K562 (cell line): ENCODE results near the gene CORT. TPM values are rescaled to one million over a fixed set of nuclear protein-coding genes. Genes with fewer than 3 reads are reported as not detected.
A peak's percentile ranks its signal among the peaks of the same experiment; 100 is the strongest.

Experiments used
- ATF1 ChIP-seq, 2 experiments: fragments of 450-650 bp in 1 of 2; IDR thresholded peaks; 2 replicates each; pipeline ENCODE4 v1.6.1; 2016; ENCODE audit warnings: missing compliant biosample characterization in 1 of 2, missing genetic modification characterization in 1 of 2
- BACH1 ChIP-seq: fragments of 200-800 bp; sonication (Bioruptor generic); IDR thresholded peaks from 2 replicates; pipeline ENCODE4 v1.6.1; 2016; ENCODE audit warnings: missing genetic modification characterization, missing compliant biosample characterization
- FOS ChIP-seq: IDR thresholded peaks from 3 replicates; pipeline ENCODE4 v1.6.1; 2011; ENCODE audit not compliant: insufficient read length; ENCODE audit errors: extremely low read depth
- GATAD2A ChIP-seq: fragments of 450-650 bp; IDR thresholded peaks from 2 replicates; pipeline ENCODE4 v1.6.1; 2017
- KDM4B ChIP-seq, 2 experiments: fragments of 450-650 bp in 1 of 2; sonication (generic) in 1 of 2; IDR thresholded peaks; 2 replicates each; pipeline ENCODE4 v1.6.1; 2016 to 2017; ENCODE audit warnings: borderline replicate concordance in 2 of 2, antibody characterized with exemption in 1 of 2, low read depth in 1 of 2, mild to moderate bottlenecking in 1 of 2
- KDM5B ChIP-seq: fragments of 200-600 bp; sonication (generic); IDR thresholded peaks from 2 replicates; pipeline ENCODE4 v1.6.1; 2012; ENCODE audit warnings: low read depth, mild to moderate bottlenecking, moderate library complexity, low read length, control low read depth, inconsistent platforms; ENCODE audit not compliant: insufficient replicate concordance
- MAFK ChIP-seq: IDR thresholded peaks from 2 replicates; pipeline ENCODE4 v1.6.1; 2011; ENCODE audit warnings: low read length, improper control_type of control experiment
- MYC ChIP-seq, 2 experiments: fragments of 250-450 bp in 1 of 2; sonication (Bioruptor Pico) in 1 of 2; IDR thresholded peaks; 2 replicates each; pipeline versions ENCODE4 v1.5.1 to v1.6.1; 2012 to 2021; ENCODE audit warnings: low read depth in 2 of 2, borderline replicate concordance in 1 of 2, improper control_type of control experiment in 1 of 2, low read length in 1 of 2, mild to moderate bottlenecking in 1 of 2, moderate library complexity in 1 of 2
- NFRKB ChIP-seq: fragments of 450-650 bp; IDR thresholded peaks from 2 replicates; pipeline ENCODE4 v1.6.1; 2016; ENCODE audit warnings: low read depth
- PCBP2 ChIP-seq: fragments of 200-400 bp; formaldehyde crosslinking; IDR thresholded peaks from 2 replicates; pipeline ENCODE4 v1.6.1; 2018; ENCODE audit warnings: low read length, low read depth, mild to moderate bottlenecking, moderate library complexity; ENCODE audit not compliant: poor library complexity, severe bottlenecking
- POLR3G ChIP-seq: IDR thresholded peaks from 2 replicates; pipeline ENCODE4 v1.6.1; 2011; ENCODE audit not compliant: insufficient read length, insufficient replicate concordance; ENCODE audit errors: extremely low read depth
- PTBP1 ChIP-seq: fragments of 200-400 bp; formaldehyde crosslinking; IDR thresholded peaks from 2 replicates; pipeline ENCODE4 v1.6.1; 2017; ENCODE audit warnings: low read depth, low read length
- PURB ChIP-seq: sonication (generic); formaldehyde crosslinking; IDR thresholded peaks from 2 replicates; pipeline ENCODE4 v1.9.0; 2021; ENCODE audit warnings: low read depth, mild to moderate bottlenecking, missing genetic modification reagents
- SIN3A ChIP-seq, 2 experiments: fragments of 150-350 bp in 1 of 2; IDR thresholded peaks; 2 replicates each; pipeline ENCODE4 v1.6.1; 2011 to 2016; ENCODE audit warnings: borderline replicate concordance in 2 of 2, low read depth in 2 of 2, low read length in 2 of 2, mild to moderate bottlenecking in 2 of 2, moderate library complexity in 2 of 2; ENCODE audit not compliant: control insufficient read depth in 1 of 2
- STAT5B ChIP-seq: fragments of 250-450 bp; sonication (Bioruptor Pico); IDR thresholded peaks from 2 replicates; pipeline ENCODE4 v1.8.0; 2021; ENCODE audit warnings: mild to moderate bottlenecking, inconsistent platforms
- ZNF3 ChIP-seq: fragments of 250-450 bp; sonication (Bioruptor Pico); IDR thresholded peaks from 2 replicates; pipeline ENCODE4 v1.5.0; 2021; ENCODE audit warnings: mild to moderate bottlenecking, moderate library complexity
- ZNF311 ChIP-seq: fragments of 250-450 bp; sonication (Bioruptor Pico); IDR thresholded peaks from 2 replicates; pipeline ENCODE4 v1.4.0; 2020; ENCODE audit warnings: mild to moderate bottlenecking, moderate library complexity
- polyA plus RNA-seq, 8 experiments: library from polyadenylated mRNA; depleted of rRNA in 4 of 8; stranded (reverse) in 5 of 8; unstranded in 3 of 8; fragments of >200 nt; fragmentation: Nextera tagmentation in 2 of 8; fragmentation: Illumina TruSeq in 1 of 8; extraction: Ambion mirVana in 2 of 8; extraction: Trizol in 1 of 8; gene quantifications; 2 replicates each; pipeline versions ENCODE4 v1.2.1 to v1.2.3, GENCODE V29; 2011 to 2014; ENCODE audit warnings: inconsistent platforms in 1 of 8, missing spikeins in 1 of 8
- total RNA-seq, 7 experiments: library from RNA; depleted of rRNA in 6 of 7; stranded (reverse); fragments of >200 nt in 6 of 7; fragmentation: Illumina TruSeq in 2 of 7; extraction: Trizol in 2 of 7; gene quantifications; 2 replicates each; pipeline versions ENCODE4 v1.2.1 to v1.2.3, GENCODE V29; 2011 to 2021; ENCODE audit warnings: low replicate concordance in 1 of 7
- TF ChIP-seq, protein P1 (sequence below): fragments of 450-650 bp; IDR thresholded peaks from 2 replicates; pipeline ENCODE4 v1.6.1; 2014; ENCODE audit warnings: low read depth, mild to moderate bottlenecking, moderate library complexity, borderline replicate concordance
- TF ChIP-seq, protein P2 (sequence below): sonication (generic); formaldehyde crosslinking; IDR thresholded peaks from 2 replicates; pipeline ENCODE4 v1.8.0; 2022; ENCODE audit warnings: mild to moderate bottlenecking, missing genetic modification reagents
- TF ChIP-seq, protein P3 (sequence below): fragments of 450-650 bp; formaldehyde crosslinking; IDR thresholded peaks from 2 replicates; pipeline ENCODE4 v1.4.0; 2020; ENCODE audit warnings: mild to moderate bottlenecking, moderate library complexity

Gene CORT
- total and polyA plus RNA-seq, 9 of the 15 experiments (the other 6 are each of a cell fraction or from before 2014, with no cell fraction given): 0.08 to 0.54 (median 0.13) TPM; not detected in 5

DNA sequence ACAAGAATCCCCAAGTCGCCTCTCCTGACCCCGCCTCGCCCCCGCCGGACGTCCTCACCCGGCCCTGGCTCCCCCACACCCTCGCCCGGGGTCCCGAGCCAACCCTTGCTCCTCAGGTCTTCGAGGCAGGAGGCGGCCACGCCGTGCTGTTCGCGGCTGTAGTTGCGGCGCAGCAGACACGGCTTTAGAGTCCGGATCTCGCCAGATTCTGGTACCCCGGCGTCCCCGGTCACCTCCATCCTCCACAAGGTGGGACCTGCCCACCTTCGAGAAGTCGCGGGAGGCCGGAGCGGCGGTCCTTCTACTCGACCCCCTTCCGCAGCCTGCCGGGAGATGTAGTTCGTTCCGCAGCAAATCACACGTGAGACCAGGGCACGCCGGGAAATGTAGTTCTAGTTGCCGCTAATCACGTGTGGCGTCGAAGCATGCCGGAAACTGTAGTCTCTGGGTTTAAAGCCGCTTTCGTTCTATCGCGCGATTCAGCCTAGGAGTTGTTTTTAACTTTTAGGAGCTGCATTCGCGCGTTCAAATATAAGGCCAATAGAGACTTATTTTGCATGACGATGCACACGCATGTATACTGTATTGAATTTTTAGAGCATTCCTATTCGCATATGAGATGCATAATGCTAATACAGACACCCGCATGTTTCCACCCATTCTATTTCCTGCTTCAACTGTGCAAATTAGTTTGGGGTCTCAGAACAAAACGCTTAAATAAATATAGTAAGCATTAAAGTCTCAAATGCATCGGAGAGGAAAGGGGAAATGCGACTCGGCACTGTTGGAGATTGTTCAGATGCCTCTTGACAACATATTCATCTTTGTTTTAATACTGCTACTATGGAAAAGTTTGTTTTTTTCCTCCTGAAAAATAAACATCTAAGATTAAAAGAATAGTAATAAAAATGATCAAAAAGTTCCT lies 22.7 kb downstream of the CORT start, which contains the start of gene DFFA (continued):
- TF ChIP-seq, protein P1, sequence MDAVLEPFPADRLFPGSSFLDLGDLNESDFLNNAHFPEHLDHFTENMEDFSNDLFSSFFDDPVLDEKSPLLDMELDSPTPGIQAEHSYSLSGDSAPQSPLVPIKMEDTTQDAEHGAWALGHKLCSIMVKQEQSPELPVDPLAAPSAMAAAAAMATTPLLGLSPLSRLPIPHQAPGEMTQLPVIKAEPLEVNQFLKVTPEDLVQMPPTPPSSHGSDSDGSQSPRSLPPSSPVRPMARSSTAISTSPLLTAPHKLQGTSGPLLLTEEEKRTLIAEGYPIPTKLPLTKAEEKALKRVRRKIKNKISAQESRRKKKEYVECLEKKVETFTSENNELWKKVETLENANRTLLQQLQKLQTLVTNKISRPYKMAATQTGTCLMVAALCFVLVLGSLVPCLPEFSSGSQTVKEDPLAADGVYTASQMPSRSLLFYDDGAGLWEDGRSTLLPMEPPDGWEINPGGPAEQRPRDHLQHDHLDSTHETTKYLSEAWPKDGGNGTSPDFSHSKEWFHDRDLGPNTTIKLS: peak; percentile 96
- no peak for TF ChIP-seq ATF1 (CRISPR knock-in tag; IDR thresholded peaks at IDR 0.05)
- peak; percentile 90 for TF ChIP-seq ATF1 (tag; IDR thresholded peaks at IDR 0.05)
- TF ChIP-seq ZNF311 (CRISPR knock-in tag): peak; percentile 66; the same call in 1 of the 2 replicates
- TF ChIP-seq MYC (IDR thresholded peaks at IDR 0.05; ENCODE audit: low read depth, low read length): peak; percentile 97
- TF ChIP-seq MYC (CRISPR knock-in tag; IDR thresholded peaks at IDR 0.05; ENCODE audit: borderline replicate concordance, low read depth): peak; percentile 70
- TF ChIP-seq PTBP1: no peak
- TF ChIP-seq, protein P2, sequence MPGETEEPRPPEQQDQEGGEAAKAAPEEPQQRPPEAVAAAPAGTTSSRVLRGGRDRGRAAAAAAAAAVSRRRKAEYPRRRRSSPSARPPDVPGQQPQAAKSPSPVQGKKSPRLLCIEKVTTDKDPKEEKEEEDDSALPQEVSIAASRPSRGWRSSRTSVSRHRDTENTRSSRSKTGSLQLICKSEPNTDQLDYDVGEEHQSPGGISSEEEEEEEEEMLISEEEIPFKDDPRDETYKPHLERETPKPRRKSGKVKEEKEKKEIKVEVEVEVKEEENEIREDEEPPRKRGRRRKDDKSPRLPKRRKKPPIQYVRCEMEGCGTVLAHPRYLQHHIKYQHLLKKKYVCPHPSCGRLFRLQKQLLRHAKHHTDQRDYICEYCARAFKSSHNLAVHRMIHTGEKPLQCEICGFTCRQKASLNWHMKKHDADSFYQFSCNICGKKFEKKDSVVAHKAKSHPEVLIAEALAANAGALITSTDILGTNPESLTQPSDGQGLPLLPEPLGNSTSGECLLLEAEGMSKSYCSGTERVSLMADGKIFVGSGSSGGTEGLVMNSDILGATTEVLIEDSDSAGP (CRISPR knock-in tag): 0 out of 2 replicates have a peak, but pooled peaks have one; percentile 16
- no peak for TF ChIP-seq ZNF3 (CRISPR knock-in tag)
- peak in 1 of 2 experiments; percentile 93; a peak in 2 of 4 replicates for TF ChIP-seq KDM4B (IDR thresholded peaks at IDR 0.05; ENCODE audit: borderline replicate concordance in 2 of 2, low read depth in 1 of 2)
- TF ChIP-seq STAT5B (CRISPR knock-in tag): no peak
- no peak for TF ChIP-seq PURB (CRISPR knock-in tag)
- no peak for TF ChIP-seq PCBP2
- peak; percentile 87 to 95 for TF ChIP-seq SIN3A (IDR thresholded peaks at IDR 0.05; ENCODE audit: borderline replicate concordance in 2 of 2, control insufficient read depth in 1 of 2, low read depth in 2 of 2, low read length in 2 of 2)
- peak; percentile 86; the same call in 1 of the 2 replicates for TF ChIP-seq GATAD2A
- TF ChIP-seq, protein P3, sequence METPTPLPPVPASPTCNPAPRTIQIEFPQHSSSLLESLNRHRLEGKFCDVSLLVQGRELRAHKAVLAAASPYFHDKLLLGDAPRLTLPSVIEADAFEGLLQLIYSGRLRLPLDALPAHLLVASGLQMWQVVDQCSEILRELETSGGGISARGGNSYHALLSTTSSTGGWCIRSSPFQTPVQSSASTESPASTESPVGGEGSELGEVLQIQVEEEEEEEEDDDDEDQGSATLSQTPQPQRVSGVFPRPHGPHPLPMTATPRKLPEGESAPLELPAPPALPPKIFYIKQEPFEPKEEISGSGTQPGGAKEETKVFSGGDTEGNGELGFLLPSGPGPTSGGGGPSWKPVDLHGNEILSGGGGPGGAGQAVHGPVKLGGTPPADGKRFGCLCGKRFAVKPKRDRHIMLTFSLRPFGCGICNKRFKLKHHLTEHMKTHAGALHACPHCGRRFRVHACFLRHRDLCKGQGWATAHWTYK (CRISPR knock-in tag): peak; percentile 86
- TF ChIP-seq KDM5B: peak; percentile 63
- peak; percentile 73; the same call in 1 of the 2 replicates for TF ChIP-seq BACH1
- peak; percentile 14; the same call in 1 of the 2 replicates for TF ChIP-seq MAFK
- TF ChIP-seq FOS: peak; percentile 7
- no peak for TF ChIP-seq POLR3G
- peak; percentile 15 for TF ChIP-seq NFRKB
